Endothelial cell of umbilical vein (primary cell): Measurements from ENCODE around the gene CLDN11. TPM values are rescaled to one million over a fixed set of nuclear protein-coding genes. Genes with fewer than 3 reads are reported as not detected.

ENCODE experiments used
- BruUV-seq: library from RNA; stranded (reverse); fragments of 400-500 nt; replicated peaks from 2 replicates; lab custom pipeline; 2021; lab: Mats Ljungman, UMichigan
- CTCF ChIA-PET: fragments of 300-600, 350-600 bp; sonication (Branson Sonifier 250); formaldehyde crosslinking; loops from one replicate; lab custom pipeline; 2021; ENCODE audit warnings: antibody characterized with exemption, inconsistent platforms; lab: Charles Lee
- POLR2A ChIA-PET: fragments of 300-600, 350-600 bp; sonication (Branson Sonifier 250); formaldehyde crosslinking; loops from one replicate; lab custom pipeline; 2021; ENCODE audit warnings: antibody characterized with exemption, inconsistent platforms; lab: Charles Lee
- DNase-seq: peaks from one replicate; pipeline ENCODE4 v3.0.0-alpha.2; 2011; ENCODE audit warnings: low read depth, low spot score
- FAIRE-seq: peaks from 2 replicates; lab custom pipeline; 2011; peaks lifted over from hg19 to GRCh38; lab: Jason Lieb, UNC
- H2AFZ ChIP-seq: 2 replicates; pipeline ENCODE4 v1.6.0; 2012; ENCODE audit warnings: low read depth, low read length, control low read depth, inconsistent platforms
- H3K27ac ChIP-seq: 2 replicates; pipeline ENCODE4 v1.5.1; 2011; ENCODE audit warnings: low read depth, mild to moderate bottlenecking, control low read depth, low read length, moderate library complexity; ENCODE audit not compliant: insufficient read depth
- H3K27me3 ChIP-seq, 2 experiments: 2 replicates each; pipeline versions ENCODE4 v1.6.0 to v1.6.1; 2011; ENCODE audit warnings: low read length in 2 of 2, mixed read lengths in 1 of 2; ENCODE audit not compliant: control insufficient read depth in 2 of 2, insufficient read depth in 2 of 2
- H3K36me3 ChIP-seq, 2 experiments: 2 replicates in 1 of 2; 3 replicates in 1 of 2; pipeline ENCODE4 v1.5.1; 2011; ENCODE audit warnings: low read length in 2 of 2, mild to moderate bottlenecking in 1 of 2, moderate library complexity in 1 of 2; ENCODE audit not compliant: control insufficient read depth in 2 of 2, insufficient read depth in 2 of 2; ENCODE audit errors: extremely low read depth in 1 of 2
- H3K4me1 ChIP-seq: 3 replicates; pipeline ENCODE4 v1.5.1; 2011; ENCODE audit warnings: mild to moderate bottlenecking, low read length; ENCODE audit not compliant: control insufficient read depth, insufficient read depth; ENCODE audit errors: extremely low read depth
- H3K4me2 ChIP-seq: 2 replicates; pipeline ENCODE4 v1.6.1; 2011; ENCODE audit warnings: low read length, control low read depth, mixed read lengths; ENCODE audit not compliant: insufficient read depth
- H3K4me3 ChIP-seq, 3 experiments: fragments of 200-600 bp in 1 of 3; sonication (generic), shearing (Covaris generic) in 1 of 3; replicated peaks in 1 of 3; 2 replicates each; pipeline ENCODE4 v1.5.1; 2011 to 2016; ENCODE audit warnings: control low read depth in 3 of 3, low read length in 3 of 3, mild to moderate bottlenecking in 2 of 3, inconsistent platforms in 1 of 3, low read depth in 1 of 3, moderate library complexity in 1 of 3; ENCODE audit not compliant: insufficient read depth in 1 of 3
- H3K79me2 ChIP-seq: 2 replicates; pipeline ENCODE4 v1.6.0; 2012; ENCODE audit warnings: low read length, inconsistent platforms; ENCODE audit not compliant: control insufficient read depth, insufficient read depth
- H3K9ac ChIP-seq: replicated peaks from 2 replicates; pipeline ENCODE3; 2011; ENCODE audit warnings: low read length, control low read depth; ENCODE audit not compliant: insufficient read depth; ENCODE audit errors: extremely low read depth
- H3K9me1 ChIP-seq: replicated peaks from 3 replicates; pipeline ENCODE4 v1.6.0; 2011; ENCODE audit warnings: mild to moderate bottlenecking, low read length; ENCODE audit not compliant: control insufficient read depth, insufficient read depth; ENCODE audit errors: extremely low read depth
- H3K9me3 ChIP-seq: replicated peaks from 2 replicates; pipeline ENCODE4 v1.5.1; 2012; ENCODE audit warnings: low read length, inconsistent platforms; ENCODE audit not compliant: control insufficient read depth, insufficient read depth
- H4K20me1 ChIP-seq: replicated peaks from 2 replicates; pipeline ENCODE3; 2011; ENCODE audit warnings: mild to moderate bottlenecking, low read length; ENCODE audit not compliant: control insufficient read depth, insufficient read depth; ENCODE audit errors: extremely low read depth
- CTCF ChIP-seq, 2 donors: IDR thresholded peaks; 1 replicate in 1 of 2; 2 replicates in 1 of 2; pipeline ENCODE4 v1.5.1; 2011; ENCODE audit warnings: low read length in 2 of 2, mild to moderate bottlenecking in 2 of 2, moderate library complexity in 2 of 2, control low read depth in 1 of 2, inconsistent platforms in 1 of 2, low read depth in 1 of 2; ENCODE audit not compliant: insufficient read depth in 1 of 2; ENCODE audit errors: extremely low read depth in 1 of 2
- EZH2 ChIP-seq: IDR thresholded peaks from 2 replicates; pipeline ENCODE4 v1.6.1; 2012; ENCODE audit warnings: borderline replicate concordance, low read depth, mild to moderate bottlenecking, moderate library complexity, low read length, inconsistent platforms; ENCODE audit not compliant: severe bottlenecking
- FOS ChIP-seq: IDR thresholded peaks from 2 replicates; pipeline ENCODE4 v1.6.1; 2011; ENCODE audit warnings: mild to moderate bottlenecking, low read length, moderate library complexity, borderline replicate concordance; ENCODE audit not compliant: insufficient read depth
- GATA2 ChIP-seq: IDR thresholded peaks from 2 replicates; pipeline ENCODE4 v1.7.0; 2011; ENCODE audit warnings: low read depth, mild to moderate bottlenecking, moderate library complexity, mixed read lengths, low read length; ENCODE audit not compliant: insufficient read length, insufficient read depth
- JUN ChIP-seq: IDR thresholded peaks from 2 replicates; pipeline ENCODE4 v1.6.1; 2011; ENCODE audit warnings: borderline replicate concordance, low read depth; ENCODE audit not compliant: insufficient read length, insufficient read depth
- MAX ChIP-seq: IDR thresholded peaks from 2 replicates; pipeline ENCODE4 v1.6.1; 2011; ENCODE audit not compliant: insufficient read depth, insufficient read length
- MYC ChIP-seq: IDR thresholded peaks from one replicate; pipeline ENCODE4 v1.6.1; 2011; ENCODE audit warnings: mild to moderate bottlenecking, low read depth, low read length
- POLR2A ChIP-seq: IDR thresholded peaks from 2 replicates; pipeline ENCODE4 v1.6.1; 2012; ENCODE audit warnings: low read depth, mild to moderate bottlenecking, control low read depth, low read length
- POLR2AphosphoS5 ChIP-seq: IDR thresholded peaks from 2 replicates; pipeline ENCODE4 v1.6.1; 2012; ENCODE audit warnings: low read depth, mild to moderate bottlenecking, control low read depth, low read length, moderate library complexity; ENCODE audit not compliant: insufficient read depth
- dilution Hi-C: fragments of 300-500 bp; cut with MboI; formaldehyde crosslinking; loops from one replicate; pipeline ENCODE4 v1.15.0; 2019; ENCODE audit warnings: low sequenced_read_pairs; ENCODE audit not compliant: extremely low pct_ligation_motif_present
- intact Hi-C: fragments of 100-400 bp; cut with micrococcal nuclease; formaldehyde crosslinking; loops from one replicate; pipeline ENCODE4 v1.10.0; 2022
- polyA plus RNA-seq, 4 experiments: library from polyadenylated mRNA; depleted of rRNA in 3 of 4; stranded (reverse) in 3 of 4; unstranded in 1 of 4; fragments of >200 nt; gene quantifications; 2 replicates each; pipeline versions ENCODE4 v1.2.1 to v1.2.3, GENCODE V29; 2011 to 2012; ENCODE audit warnings: missing spikeins in 1 of 4
- total RNA-seq: library from RNA; stranded (reverse); gene quantifications from 2 replicates; pipeline ENCODE4 v1.2.3, GENCODE V29; 2021

CLDN11 gene
- total and polyA plus RNA-seq, 2 donors (not counting 3 experiments of a cell fraction or from before 2014, with no cell fraction given): 147 to 395 TPM

- FAIRE-seq (no peak), DNase-seq (no peak)
- Histone ChIP-seq H3K27me3 (no peaks in the 10 kb centered on the region), H3K27ac (no peak overlapping the region), H3K4me1 (no peaks in the 10 kb centered on the region), H3K4me3 (no peak overlapping the region), H3K9me3 (no peaks in the 10 kb centered on the region), H3K9me1 (no peaks in the 10 kb centered on the region), H3K36me3 (no peaks in the 10 kb centered on the region), H4K20me1 (no peaks in the 10 kb centered on the region), H3K4me2 (no peak overlapping the region), H2AFZ (no peak overlapping the region), H3K9ac (no peak overlapping the region), H3K79me2 (no peaks in the 10 kb centered on the region)
- CTCF ChIA-PET: interaction anchor here (1.0 to 1.7 kb wide), 6 partner anchors 12 to 49 kb away, joined by 3 to 5 read pairs (median 4); no protein-coding TSS in a partner anchor
- POLR2A ChIA-PET: no interaction called here
- intact Hi-C loops (no loop called here), dilution Hi-C loops (no loop called here)
- TF ChIP-seq MYC: no peak
- TF ChIP-seq POLR2A: no peak
- TF ChIP-seq CTCF (IDR thresholded peaks at IDR 0.05; ENCODE audit: extremely low read depth in 1 of 2, insufficient read depth in 1 of 2, low read depth in 1 of 2, low read length in 2 of 2): no peak
- no peak for TF ChIP-seq EZH2
- no peak for TF ChIP-seq MAX
- no peak for TF ChIP-seq JUN
- no peak for TF ChIP-seq POLR2AphosphoS5
- TF ChIP-seq GATA2: no peak
- TF ChIP-seq FOS: no peak
- no TSS peak for BruUV-seq
Measured at GRCh38 chr3:170463011-170463410, 44.3 kb downstream of the CLDN11 start.
